Heart right ventricle (tissue), 16 donors: ENCODE data around the gene SLC25A44. TPM values are rescaled to one million over a fixed set of nuclear protein-coding genes. Genes with fewer than 3 reads are reported as not detected.

Source experiments
- ATAC-seq, 8 donors: fragments of 200-7000 bp; cut with Tn5 transposase; one replicate each; pipeline ENCODE4 v1.9.1; 2020; ENCODE audit warnings: mild to moderate bottlenecking in 8 of 8, moderate library complexity in 8 of 8, moderate number of reproducible peaks in 1 of 8
- DNase-seq, 2 donors: peaks; one replicate each; pipeline ENCODE4 v3.0.0-alpha.2; 2020
- H3K27ac ChIP-seq, 10 donors: fragments of 200-600 bp; sonication (generic) in 2 of 10; one replicate each; pipeline versions ENCODE4 v1.5.0 to v1.8.0; 2020 to 2022; ENCODE audit warnings: mild to moderate bottlenecking in 3 of 10
- H3K27me3 ChIP-seq, 7 donors: fragments of 200-600 bp; one replicate each; pipeline ENCODE4 v1.8.0; 2021 to 2022; ENCODE audit warnings: mild to moderate bottlenecking in 2 of 7
- H3K36me3 ChIP-seq, 9 donors: fragments of 200-600 bp; sonication (generic) in 1 of 9; one replicate each; pipeline versions ENCODE4 v1.5.0 to v1.8.0; 2020 to 2022; ENCODE audit warnings: mild to moderate bottlenecking in 2 of 9
- H3K4me1 ChIP-seq, 9 donors: fragments of 200-600 bp; sonication (generic) in 1 of 9; one replicate each; pipeline versions ENCODE4 v1.5.0 to v1.8.0; 2020 to 2022; ENCODE audit warnings: mild to moderate bottlenecking in 4 of 9
- H3K4me3 ChIP-seq, 10 donors: fragments of 200-600 bp; sonication (generic) in 2 of 10; one replicate each; pipeline versions ENCODE4 v1.5.0 to v1.8.0; 2020 to 2022; ENCODE audit warnings: mild to moderate bottlenecking in 7 of 10, moderate library complexity in 2 of 10
- H3K9me3 ChIP-seq, 11 donors: fragments of 200-600 bp in 10 of 11; sonication (generic) in 2 of 11; one replicate each; pipeline versions ENCODE4 v1.5.0 to v1.8.0; 2013 to 2022; ENCODE audit warnings: mild to moderate bottlenecking in 2 of 11, control low read depth in 1 of 11, moderate library complexity in 1 of 11
- WGBS, 2 donors: extraction: QIAGEN DNeasy Blood & Tissue Kit; methylation state at CpG; one replicate each; pipeline ENCODE4 v1.1.7; 2013; ENCODE audit warnings: inconsistent platforms in 1 of 2; 5-methylcytosine and 5-hydroxymethylcytosine counted together
- intact Hi-C, 10 donors: fragments of 100-400 bp; cut with DNase I; formaldehyde crosslinking; loops; one replicate each; pipeline versions ENCODE4 v1.11.1 to v1.14.2; 2022
- polyA plus RNA-seq, 2 donors: library from polyadenylated mRNA; stranded (reverse); fragments of 200-250 nt; gene quantifications; one replicate each; pipeline ENCODE4 v1.2.3, GENCODE V29; 2013
- total RNA-seq, 10 donors: library from RNA; stranded (reverse); fragmentation: NEBNext Ultra II Directional in 3 of 10; extraction: Animal tissue kit (Norgen Biotek cat#: 25700) in 3 of 10; gene quantifications; one replicate each; pipeline versions ENCODE4 v1.2.1 to v1.2.4, GENCODE V29; 2021 to 2023
- TF ChIP-seq, protein P1 (sequence below), 9 donors: fragments of 200-600 bp; sonication (generic) in 2 of 9; IDR thresholded peaks; one replicate each; pipeline versions ENCODE4 v1.5.0 to v1.8.0; 2021 to 2022; ENCODE audit warnings: antibody characterized with exemption in 9 of 9, mild to moderate bottlenecking in 5 of 9, moderate library complexity in 1 of 9
- donor health status: Arrhythmogenic right ventricular cardiomyopathy.
- donor health status: ischemic (EF 13 %, LVEDD 7.1; RV severe dilation, severe dysfunction).
- donor health status: healthy with polysubstance abuse.
- donor health status: DM: no; HTN: yes; CAD: no.
- donor health status: DM: no; HTN: no; CAD: no.
- donor health status: ischemic (EF 25% LVEDD 6.9; RV normal size, moderate dysfunction).
- donor health status: ischemic (EF 25% LVEDD 5.7; RV mildly dilated, moderate dysfunction).
- donor health status: healthy.
- donor health status: DM: yes; HTN: yes; CAD: no.
- donor health status: Ischemic cardiomyopathy.
- donor health status: ischemic (EF 35%, LVEDD 5.7; RV mildly dilated, moderate dysfunction).
- donor health status: nonischemic (EF 11% LVEDD 7.7; RV severe dilation, severe dysfunction).
- donor health status: DM: yes; HTN: yes; CAD: no.
- donor health status: PGD.
- donor health status: ischemic (EF 29% LVEDD 5.4; RV normal size, mild dysfunction).
- donor health status: nonischemic (EF 23%, LVEDD 6.1; RV moderate dilation, normal function).

Gene SLC25A44
- total and polyA plus RNA-seq, 12 donors: 7.0 to 26.0 (median 19.0) TPM

DNA sequence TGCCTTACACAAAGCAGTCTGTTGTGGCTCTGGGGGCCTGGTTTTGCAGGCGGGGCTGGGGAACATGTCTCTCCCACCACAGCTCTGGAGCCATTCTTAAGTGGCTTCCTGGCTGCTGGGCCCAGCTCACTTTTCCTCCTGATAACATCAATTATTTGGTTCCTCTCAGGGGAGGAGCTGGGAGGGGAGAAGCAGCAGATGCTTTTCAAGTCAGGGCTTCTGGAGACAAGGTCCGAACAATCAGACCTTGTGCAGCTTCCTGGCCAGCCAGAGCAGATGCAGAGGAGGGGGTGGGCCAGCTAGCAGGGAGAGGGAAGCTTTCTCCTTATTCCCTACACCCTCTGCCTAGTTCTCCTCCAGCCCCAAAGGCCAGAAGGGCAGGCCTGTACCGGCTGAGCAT lies 57.6 kb downstream of the SLC25A44 start:
- H3K27me3 ChIP-seq: peaks cover 0 to 2% (median 0%) of the 10 kb centered on the region in 7 donors
- ATAC-seq (peak; percentile 20 to 77 (median 71)), DNase-seq (peak in 1 of 2 donors; percentile 53)
- intact Hi-C loops: no loop called here
- H3K4me3 ChIP-seq: no peak overlapping the region
- TF ChIP-seq, protein P1, sequence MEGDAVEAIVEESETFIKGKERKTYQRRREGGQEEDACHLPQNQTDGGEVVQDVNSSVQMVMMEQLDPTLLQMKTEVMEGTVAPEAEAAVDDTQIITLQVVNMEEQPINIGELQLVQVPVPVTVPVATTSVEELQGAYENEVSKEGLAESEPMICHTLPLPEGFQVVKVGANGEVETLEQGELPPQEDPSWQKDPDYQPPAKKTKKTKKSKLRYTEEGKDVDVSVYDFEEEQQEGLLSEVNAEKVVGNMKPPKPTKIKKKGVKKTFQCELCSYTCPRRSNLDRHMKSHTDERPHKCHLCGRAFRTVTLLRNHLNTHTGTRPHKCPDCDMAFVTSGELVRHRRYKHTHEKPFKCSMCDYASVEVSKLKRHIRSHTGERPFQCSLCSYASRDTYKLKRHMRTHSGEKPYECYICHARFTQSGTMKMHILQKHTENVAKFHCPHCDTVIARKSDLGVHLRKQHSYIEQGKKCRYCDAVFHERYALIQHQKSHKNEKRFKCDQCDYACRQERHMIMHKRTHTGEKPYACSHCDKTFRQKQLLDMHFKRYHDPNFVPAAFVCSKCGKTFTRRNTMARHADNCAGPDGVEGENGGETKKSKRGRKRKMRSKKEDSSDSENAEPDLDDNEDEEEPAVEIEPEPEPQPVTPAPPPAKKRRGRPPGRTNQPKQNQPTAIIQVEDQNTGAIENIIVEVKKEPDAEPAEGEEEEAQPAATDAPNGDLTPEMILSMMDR (IDR thresholded peaks at IDR 0.05): no peak
- peak overlapping the region in 6 of 10 donors; percentile 18 to 69 (median 59) for H3K27ac ChIP-seq
- H3K9me3 ChIP-seq: no peaks in the 10 kb centered on the region
- WGBS, 2 donors: 25 to 32% methylated on average over 3 of the region's 3 CpGs
- peaks cover 21 to 48% (median 37%) of the 10 kb centered on the region in 9 donors for H3K4me1 ChIP-seq
- peaks cover 0 to 78% (median 46%) of the 10 kb centered on the region in 9 donors for H3K36me3 ChIP-seq

DNA sequence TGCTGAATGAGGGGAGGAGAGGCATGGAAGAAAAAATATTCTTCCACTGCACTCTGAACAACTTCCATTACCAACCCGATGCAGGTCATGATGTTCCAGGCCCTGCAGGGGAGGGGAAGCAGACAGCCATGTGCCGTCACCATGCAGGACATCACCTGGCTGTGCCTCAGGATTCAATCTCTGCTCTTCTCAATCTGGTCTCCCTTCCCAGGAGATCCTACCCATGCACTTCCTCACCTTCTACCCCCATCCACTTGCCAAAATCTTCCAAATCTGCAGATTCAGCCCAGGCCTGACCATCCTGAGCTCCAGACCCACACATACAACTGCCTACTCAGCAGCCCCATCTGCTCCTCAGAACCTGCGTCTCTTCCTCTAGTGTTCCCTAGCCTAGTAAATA lies 59.7 kb downstream of the SLC25A44 start:
- no peak for DNase-seq
- peaks cover 0 to 99% (median 66%) of the 10 kb centered on the region in 9 donors for H3K36me3 ChIP-seq
- WGBS, 2 donors: 93 to 94% methylated on average over 3 of the region's 3 CpGs
- H3K4me3 ChIP-seq: no peak overlapping the region
- H3K9me3 ChIP-seq: no peaks in the 10 kb centered on the region
- TF ChIP-seq, protein P1 (IDR thresholded peaks at IDR 0.05): no peak
- H3K27ac ChIP-seq: no peak overlapping the region
- peaks cover 6 to 31% (median 22%) of the 10 kb centered on the region in 9 donors for H3K4me1 ChIP-seq
- intact Hi-C loops: no loop called here
- no peaks in the 10 kb centered on the region for H3K27me3 ChIP-seq
- no peak for ATAC-seq

DNA sequence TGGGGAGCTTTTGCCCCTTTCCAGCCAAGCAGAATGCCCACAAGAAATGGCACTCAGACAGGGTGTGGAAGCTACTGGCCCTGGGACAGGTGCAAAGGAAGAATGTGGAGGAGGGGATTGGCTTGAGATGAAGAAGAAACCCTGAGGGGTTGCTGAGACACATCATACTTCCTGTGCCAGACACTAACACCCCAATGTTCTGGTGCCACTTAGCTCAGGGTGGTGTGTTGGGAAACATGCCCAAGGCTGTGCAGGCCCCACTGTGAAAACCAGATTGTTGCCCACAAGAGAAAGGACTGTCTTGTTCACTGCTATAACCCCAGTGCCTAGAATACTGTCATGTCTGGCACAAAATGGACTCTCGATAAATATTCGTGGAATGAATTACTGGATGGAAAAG lies 63.8 kb downstream of the SLC25A44 start:
- TF ChIP-seq, protein P1 (IDR thresholded peaks at IDR 0.05): no peak
- Histone ChIP-seq H3K4me3 (no peak overlapping the region), H3K9me3 (no peaks in the 10 kb centered on the region), H3K4me1 (peaks cover 0 to 2% (median 0%) of the 10 kb centered on the region in 9 donors), H3K27ac (no peak overlapping the region), H3K36me3 (peaks cover 6 to 100% (median 79%) of the 10 kb centered on the region in 9 donors), H3K27me3 (no peaks in the 10 kb centered on the region)
- DNase-seq (no peak), ATAC-seq (no peak)
- 84 to 88% methylated on average over 2 of the region's 2 CpGs for WGBS, 2 donors
- intact Hi-C loops: no loop called here

DNA sequence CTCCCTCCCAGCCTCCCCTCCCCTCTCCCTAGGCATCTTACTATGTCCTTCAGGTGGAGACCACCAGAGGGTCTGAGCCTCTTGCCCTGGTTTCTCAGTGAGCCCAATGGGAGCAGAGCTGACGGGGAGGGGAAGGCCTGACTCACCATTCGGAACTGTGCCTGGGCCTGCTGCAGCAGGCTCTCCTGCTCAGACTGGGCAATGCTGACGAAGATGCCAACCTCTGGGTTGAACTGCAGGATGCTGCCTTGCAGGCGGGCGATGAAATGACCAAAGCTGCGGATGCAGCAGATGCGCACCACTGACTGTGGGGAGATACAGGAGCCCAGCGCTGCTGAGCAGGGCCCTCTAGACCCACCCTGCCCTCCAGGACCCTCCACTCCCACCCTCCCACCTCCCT lies 65.0 kb downstream of the SLC25A44 start:
- H3K4me3 ChIP-seq: no peak overlapping the region
- H3K9me3 ChIP-seq: no peaks in the 10 kb centered on the region
- ATAC-seq (no peak), DNase-seq (no peak)
- no peaks in the 10 kb centered on the region for H3K4me1 ChIP-seq
- intact Hi-C loops: no loop called here
- 96% methylated on average over 8 of the region's 8 CpGs for WGBS, 2 donors
- TF ChIP-seq, protein P1 (IDR thresholded peaks at IDR 0.05): no peak
- H3K27me3 ChIP-seq: no peaks in the 10 kb centered on the region
- H3K36me3 ChIP-seq: peaks cover 6 to 100% (median 78%) of the 10 kb centered on the region in 9 donors
- no peak overlapping the region for H3K27ac ChIP-seq
